Cardiac septum (tissue), 1 donor: Measurements from ENCODE around the gene MOCS1. TPM values are rescaled to one million over a fixed set of nuclear protein-coding genes. Genes with fewer than 3 reads are reported as not detected.
A peak's percentile ranks its signal among the peaks of the same experiment; 100 is the strongest.

Experiments used
- DNase-seq: peaks from one replicate; pipeline ENCODE4 v3.0.0-alpha.2; 2020; ENCODE audit warnings: low spot score
- intact Hi-C: fragments of 100-400 bp; cut with DNase I; formaldehyde crosslinking; loops from one replicate; pipeline ENCODE4 v1.14.0; 2022
- total RNA-seq: library from RNA; stranded (reverse); fragmentation: NEBNext Ultra II Directional; extraction: Animal tissue kit (Norgen Biotek cat#: 25700); gene quantifications from one replicate; pipeline ENCODE4 v1.2.1, GENCODE V29; 2021
- donor health status: DM: no; HTN: no; CAD: no.

MOCS1 gene
- total RNA-seq, 1 donor from 2014 or later: 22.1 TPM

- intact Hi-C loops: loop anchor here (10.0 kb wide), 1 partner anchor 344 kb away; no protein-coding TSS in a partner anchor
- DNase-seq: no peak
Observed at GRCh38 chr6:39889229-39889628, 45.0 kb downstream of the MOCS1 start.

GRCh38 chr6:39887692-39888450, 46.4 kb downstream of the MOCS1 start:
- intact Hi-C loops: loop anchor here (10.0 kb wide), 1 partner anchor 343 kb away; no protein-coding TSS in a partner anchor
- peak; percentile 93 for DNase-seq

- intact Hi-C loops: loop anchor here (10.0 kb wide), 1 partner anchor 342 kb away; no protein-coding TSS in a partner anchor
- peak; percentile 15 for DNase-seq
Observed at GRCh38 chr6:39886871-39887270, 47.4 kb downstream of the MOCS1 start.

- intact Hi-C loops: loop anchor here (10.0 kb wide), 1 partner anchor 341 kb away; no protein-coding TSS in a partner anchor
- no peak for DNase-seq
Observed at GRCh38 chr6:39885691-39886090, 48.6 kb downstream of the MOCS1 start.

GRCh38 chr6:39884696-39885095, 49.6 kb downstream of the MOCS1 start:
- intact Hi-C loops: loop anchor here (10.0 kb wide), 1 partner anchor 340 kb away; no protein-coding TSS in a partner anchor
- peak; percentile 26 for DNase-seq

GRCh38 chr6:39882531-39882899, 51.7 kb downstream of the MOCS1 start:
- no peak for DNase-seq
- intact Hi-C loops: loop anchor here (10.0 kb wide), 1 partner anchor 338 kb away; no protein-coding TSS in a partner anchor

GRCh38 chr6:39881851-39882530, 52.3 kb downstream of the MOCS1 start:
- no peak for DNase-seq
- intact Hi-C loops: loop anchor here (10.0 kb wide), 1 partner anchor 337 kb away; no protein-coding TSS in a partner anchor

GRCh38 chr6:39880594-39880993, 53.7 kb downstream of the MOCS1 start:
- intact Hi-C loops: loop anchor here (10.0 kb wide), 1 partner anchor 336 kb away; no protein-coding TSS in a partner anchor
- DNase-seq: no peak

GRCh38 chr6:39879535-39879934, 54.7 kb downstream of the MOCS1 start:
- intact Hi-C loops: no loop called here
- DNase-seq: no peak

- intact Hi-C loops: no loop called here
- no peak for DNase-seq
Observed at GRCh38 chr6:39876826-39877225, 57.4 kb downstream of the MOCS1 start.

GRCh38 chr6:39876111-39876510, 58.2 kb downstream of the MOCS1 start:
- intact Hi-C loops: no loop called here
- no peak for DNase-seq

GRCh38 chr6:39873439-39873838, 60.8 kb downstream of the MOCS1 start:
- DNase-seq: no peak
- intact Hi-C loops: no loop called here

- DNase-seq: no peak
- intact Hi-C loops: no loop called here
Observed at GRCh38 chr6:39870950-39871349, 63.3 kb downstream of the MOCS1 start.

GRCh38 chr6:39867592-39867991, 66.7 kb downstream of the MOCS1 start:
- intact Hi-C loops: no loop called here

GRCh38 chr6:39865011-39865888, 69.0 kb downstream of the MOCS1 start:
- intact Hi-C loops: loop anchor here (2.0 kb wide), 1 partner anchor 28 kb away; no protein-coding TSS in a partner anchor
- DNase-seq: peak; percentile 85

More at GRCh38 chr6:39867592-39867991, 66.7 kb downstream of the MOCS1 start:
- DNase-seq: no peak

- DNase-seq: no peak
- intact Hi-C loops: no loop called here
Observed at GRCh38 chr6:39861663-39862062, 72.6 kb downstream of the MOCS1 start.

- DNase-seq: no peak
- intact Hi-C loops: no loop called here
Observed at GRCh38 chr6:39859025-39859424, 75.2 kb downstream of the MOCS1 start.

- intact Hi-C loops: no loop called here
- DNase-seq: no peak
Observed at GRCh38 chr6:39855356-39855995, 78.8 kb downstream of the MOCS1 start.
